Coronary artery (tissue), 2 donors: ENCODE data around the gene LAT.

Source experiments
- DNase-seq: peaks from one replicate; pipeline ENCODE4 v3.0.0-alpha.2; 2017; ENCODE audit warnings: low spot score
- H3K27ac ChIP-seq, 2 donors: fragments of 200-600 bp; sonication (generic); one replicate each; pipeline ENCODE4 v1.5.1; 2016 to 2019
- H3K4me3 ChIP-seq: fragments of 200-600 bp; sonication (generic); 2 replicates; pipeline ENCODE4 v1.5.1; 2016; ENCODE audit warnings: mild to moderate bottlenecking, moderate library complexity
- CTCF ChIP-seq: fragments of 200-600 bp; sonication (generic); IDR thresholded peaks from one replicate; pipeline ENCODE4 v1.5.1; 2019; ENCODE audit warnings: antibody characterized with exemption

The LAT gene

GRCh38 chr16:28980929-28981328 lies 3.9 kb upstream of the LAT start:
- H3K4me3 ChIP-seq: no peak overlapping the region
- no peak for TF ChIP-seq CTCF
- DNase-seq: no peak

GRCh38 chr16:28981517-28981916 lies 3.3 kb upstream of the LAT start:
- no peak for TF ChIP-seq CTCF
- H3K4me3 ChIP-seq: no peak overlapping the region
- H3K27ac ChIP-seq: no peak overlapping the region
- no peak for DNase-seq

More at GRCh38 chr16:28980929-28981328, 3.9 kb upstream of the LAT start:
- no peak overlapping the region for H3K27ac ChIP-seq

- DNase-seq: no peak
- H3K27ac ChIP-seq: no peak overlapping the region
- no peak overlapping the region for H3K4me3 ChIP-seq
- no peak for TF ChIP-seq CTCF
Observed at GRCh38 chr16:28982418-28982817, 2.4 kb upstream of the LAT start.

GRCh38 chr16:28982949-28983348 lies 1.9 kb upstream of the LAT start:
- DNase-seq: no peak
- H3K27ac ChIP-seq: no peak overlapping the region
- TF ChIP-seq CTCF: no peak
- no peak overlapping the region for H3K4me3 ChIP-seq

- no peak for DNase-seq
- TF ChIP-seq CTCF: no peak
- H3K27ac ChIP-seq: no peak overlapping the region
- no peak overlapping the region for H3K4me3 ChIP-seq
Observed at GRCh38 chr16:28983644-28984043, 1.2 kb upstream of the LAT start.

GRCh38 chr16:28984091-28984490 lies 761 bp upstream of the LAT start:
- H3K4me3 ChIP-seq: no peak overlapping the region
- no peak for TF ChIP-seq CTCF
- H3K27ac ChIP-seq: no peak overlapping the region
- DNase-seq: no peak

GRCh38 chr16:28985211-28986041 lies 574 bp downstream of the LAT start:
- TF ChIP-seq CTCF: no peak
- DNase-seq: no peak
- Histone ChIP-seq H3K27ac (no peak overlapping the region), H3K4me3 (no peak overlapping the region)
